G401.6 (cell line): ENCODE measurements around the gene FOSL2.

Source experiments
- FAIRE-seq: peaks from 2 replicates; lab custom pipeline; 2012; peaks lifted over from hg19 to GRCh38; lab: Jason Lieb, UNC

FOSL2 gene

DNA sequence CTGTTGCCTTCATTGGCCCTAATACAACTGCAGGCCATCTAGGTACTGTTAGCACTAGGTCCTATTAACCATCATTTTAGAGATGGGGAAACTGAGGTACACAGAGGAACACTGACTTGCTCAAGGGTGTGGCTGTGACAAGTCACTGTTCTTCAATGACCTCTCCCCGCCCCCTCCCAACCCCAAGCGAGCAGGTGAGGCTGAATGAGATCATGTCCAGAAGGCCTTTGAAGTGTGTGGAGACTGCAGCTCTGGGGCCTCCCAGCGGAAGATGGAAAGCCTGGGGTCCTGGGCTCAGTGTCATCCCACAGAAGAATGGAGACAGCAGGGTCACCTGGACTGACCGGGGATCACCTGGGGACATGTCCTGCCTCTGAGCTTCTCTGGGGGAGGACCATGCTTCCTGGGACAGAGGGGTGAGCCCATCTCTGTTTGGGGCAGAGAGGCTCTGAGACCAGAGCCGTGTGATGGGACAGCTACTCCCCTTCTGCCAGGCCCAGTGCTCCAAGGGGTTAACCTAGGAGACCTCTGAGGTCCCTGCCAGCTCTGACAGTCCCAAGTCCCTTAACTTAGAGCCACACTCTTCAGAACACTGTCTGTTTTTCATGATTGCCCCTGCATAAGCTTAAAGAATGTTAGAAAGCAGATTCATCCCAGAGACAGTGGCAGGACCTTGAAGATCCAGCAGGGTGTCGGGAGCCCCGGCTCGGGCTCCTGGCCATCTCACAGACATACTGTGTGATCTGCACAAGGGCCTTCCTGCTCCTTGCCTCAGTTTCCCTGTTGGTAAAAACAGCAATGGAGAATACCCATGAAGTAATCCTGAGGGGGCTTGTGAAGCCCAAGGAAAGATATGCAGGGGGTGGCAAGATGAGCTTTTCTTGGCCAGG lies 16.7 kb upstream of the FOSL2 start:
- FAIRE-seq: no peak

DNA sequence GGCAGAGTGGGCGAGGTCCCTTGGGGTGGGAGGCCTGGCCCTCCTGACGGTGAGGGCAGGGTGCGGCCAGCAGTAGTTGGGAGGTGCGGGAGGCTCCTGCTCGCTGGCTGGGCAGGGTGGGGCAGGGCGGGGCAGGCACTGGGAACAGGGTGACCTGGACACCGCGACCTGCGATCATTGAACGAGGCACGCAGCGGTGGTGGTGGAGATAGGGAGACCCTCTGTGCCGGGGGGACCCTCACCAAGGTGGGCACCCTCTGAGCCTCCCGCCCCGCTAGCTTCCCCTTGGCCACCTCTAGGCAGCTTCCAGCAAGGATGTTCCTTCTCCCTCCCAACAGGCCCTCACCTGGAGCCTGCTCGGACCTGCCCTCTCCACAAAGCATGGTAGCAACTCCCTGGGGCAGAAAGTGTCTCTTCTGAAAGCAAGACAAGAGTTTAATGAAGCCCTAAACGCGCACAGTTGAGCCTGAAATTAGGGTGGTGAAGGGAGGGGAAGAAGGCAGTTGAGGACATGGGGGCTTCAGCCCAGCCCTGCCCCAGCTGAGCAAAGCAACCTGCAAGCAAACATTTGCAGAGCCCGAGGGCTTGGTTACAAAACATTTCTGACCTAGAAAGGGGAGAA lies 15.4 kb upstream of the FOSL2 start:
- no peak for FAIRE-seq

DNA sequence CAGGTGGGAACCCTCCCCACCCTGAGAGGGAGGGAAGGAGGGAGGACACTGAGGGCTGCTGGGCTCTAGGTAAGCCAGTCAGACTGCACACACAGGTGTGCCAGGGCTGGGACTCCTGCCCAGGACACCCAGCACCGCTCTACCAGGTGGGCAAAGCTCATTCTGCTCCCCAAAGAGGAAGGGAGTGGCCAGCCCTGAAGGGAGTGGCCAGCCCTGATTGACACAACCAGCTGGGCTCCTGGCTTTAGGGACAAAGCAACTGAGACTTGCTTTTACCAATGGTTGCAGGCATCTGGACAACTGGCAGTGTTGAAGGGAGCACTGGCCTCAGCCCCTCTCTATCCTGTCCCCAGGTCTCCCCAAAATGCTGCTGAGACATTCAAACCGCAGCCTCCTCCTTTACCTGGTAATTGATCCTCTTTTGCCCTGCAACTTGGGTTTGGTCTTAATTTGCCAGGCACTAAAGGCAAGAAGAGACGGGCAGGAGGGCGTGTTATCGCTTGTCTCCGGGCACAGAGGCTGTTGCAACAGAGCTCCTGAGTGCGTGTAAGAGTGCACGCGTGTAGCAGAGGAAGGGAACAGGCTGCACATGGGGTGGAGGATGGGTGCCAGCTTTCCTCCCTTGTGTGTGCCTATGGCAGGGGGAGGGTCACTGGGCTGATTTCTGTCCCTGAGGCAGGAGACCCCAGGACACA lies 14.5 kb upstream of the FOSL2 start:
- no peak for FAIRE-seq

DNA sequence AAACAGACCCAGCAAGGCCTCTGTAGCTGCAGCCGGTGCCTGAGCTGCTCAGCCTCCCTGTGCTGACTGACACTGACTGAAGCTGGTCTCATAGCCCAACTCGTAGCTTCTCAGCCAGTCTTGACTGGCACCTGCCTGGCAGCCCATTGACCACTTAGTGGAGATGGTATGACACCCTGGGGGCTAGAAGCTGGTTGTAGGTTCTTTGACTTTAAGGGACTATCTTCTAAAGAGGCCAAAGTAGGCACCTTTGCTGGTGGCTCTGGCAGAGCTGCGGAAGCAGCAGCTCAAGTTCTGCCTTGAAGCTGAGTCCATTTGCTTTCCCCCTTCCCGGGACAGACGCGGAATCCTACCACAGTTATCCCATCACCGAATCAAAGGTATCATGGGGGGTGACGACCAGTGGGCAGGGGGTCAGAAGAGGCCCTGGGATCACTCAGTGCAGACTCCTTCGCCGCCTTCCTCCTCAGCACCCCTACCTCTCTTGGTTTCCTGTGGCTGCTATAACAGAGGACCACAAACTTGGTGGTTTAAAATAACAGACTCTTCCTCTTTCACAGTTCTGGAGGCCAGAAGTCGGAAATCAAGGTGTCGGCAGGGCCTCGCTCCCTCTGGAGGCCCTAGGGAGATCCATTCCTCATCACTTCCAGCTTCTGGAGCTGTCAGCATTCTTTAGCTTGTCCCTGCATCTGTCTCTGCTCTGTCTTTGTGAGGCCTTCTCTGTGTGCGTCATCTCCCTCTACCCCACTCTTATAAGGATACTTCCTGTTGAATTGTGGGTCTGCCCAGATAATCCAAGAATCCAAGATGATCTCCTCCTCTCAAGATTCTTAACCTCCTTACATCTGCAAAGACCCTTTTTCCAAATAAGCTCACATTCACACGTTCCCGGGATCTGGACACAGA lies 13.7 kb upstream of the FOSL2 start:
- no peak for FAIRE-seq

DNA sequence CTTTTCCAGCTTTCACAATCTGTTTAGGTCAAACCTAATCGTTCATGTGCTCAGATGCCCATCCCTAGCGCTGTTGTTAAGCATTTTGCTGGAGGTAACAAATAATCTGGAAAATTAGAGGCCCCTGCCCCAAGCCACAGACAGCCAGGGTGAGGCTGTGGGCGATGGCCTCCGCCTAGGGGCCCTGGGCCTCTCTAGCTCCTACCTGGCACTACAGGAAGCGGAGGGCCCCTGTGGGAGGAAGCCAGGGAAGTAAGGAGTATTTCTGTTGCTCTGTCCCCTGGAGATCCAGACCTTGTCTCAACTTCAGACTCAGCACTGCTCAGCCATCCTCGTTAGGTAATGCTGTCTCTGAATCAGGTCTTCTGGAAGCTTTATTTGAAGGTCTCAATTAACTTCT lies 12.4 kb upstream of the FOSL2 start:
- FAIRE-seq: no peak

DNA sequence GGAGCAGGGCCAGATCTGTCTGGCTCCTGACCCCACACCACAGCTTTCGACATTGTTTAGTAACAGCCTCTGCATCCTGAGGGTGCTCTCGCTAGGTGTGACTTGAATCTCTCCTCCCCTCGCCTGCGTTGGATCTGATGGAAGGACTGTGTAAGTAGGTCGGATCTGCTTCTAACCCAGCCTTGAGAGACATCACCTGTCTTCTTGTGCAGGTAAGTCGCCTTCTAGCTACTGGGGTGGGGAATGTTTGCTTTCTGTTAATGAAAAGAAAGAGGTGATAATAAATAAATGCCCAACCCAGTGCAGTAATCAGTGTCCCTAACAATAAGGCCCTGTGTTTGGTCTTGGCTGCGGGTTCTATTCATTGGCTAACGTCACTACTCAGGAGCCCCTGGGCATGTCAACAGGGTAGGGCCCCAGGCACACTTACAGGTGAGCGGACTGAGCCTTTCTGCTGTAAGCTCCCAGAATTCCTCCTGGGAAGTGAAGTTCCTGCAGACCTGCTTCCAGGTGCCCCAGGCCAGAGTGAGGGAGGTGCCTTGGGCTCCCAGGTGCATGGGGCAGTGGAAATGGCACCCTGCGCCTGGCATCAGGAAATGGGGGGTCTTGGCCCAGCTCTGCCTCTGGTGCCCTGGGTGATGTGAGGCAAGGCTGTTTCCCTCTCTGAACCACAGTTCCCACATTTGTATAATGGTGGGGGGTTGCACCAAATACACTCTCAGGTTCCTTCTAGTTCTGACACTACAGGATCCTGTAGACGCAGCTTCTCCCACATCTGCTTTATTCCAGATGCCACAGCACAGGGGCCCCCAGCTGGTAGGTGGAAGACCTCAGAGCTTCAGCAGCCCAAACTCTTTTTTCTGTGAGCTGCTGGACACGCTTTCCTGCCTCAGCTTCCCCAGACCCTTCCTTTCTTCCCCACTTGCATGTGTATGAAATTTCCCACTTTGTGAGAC lies 11.2 kb upstream of the FOSL2 start:
- FAIRE-seq: no peak

DNA sequence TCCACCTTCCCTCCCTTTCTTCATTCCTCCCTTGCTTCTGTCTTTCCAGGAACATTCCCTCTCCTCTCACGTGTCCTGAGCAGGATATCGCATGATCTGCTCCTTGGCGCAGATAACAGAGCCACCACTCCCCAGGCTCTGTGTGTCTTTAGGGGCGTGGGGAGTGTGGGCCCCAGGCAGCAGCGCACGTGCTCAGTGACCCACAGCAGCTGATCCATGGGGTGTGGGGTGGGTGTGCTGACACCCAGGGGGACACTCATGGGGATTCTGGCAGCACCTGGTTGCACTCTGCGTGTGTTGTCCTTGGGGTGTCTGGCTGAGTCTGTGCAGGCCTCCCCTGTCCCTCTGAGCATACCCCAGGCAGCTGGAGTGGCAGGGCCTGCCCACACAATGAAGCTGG lies 9.9 kb upstream of the FOSL2 start:
- FAIRE-seq: no peak

DNA sequence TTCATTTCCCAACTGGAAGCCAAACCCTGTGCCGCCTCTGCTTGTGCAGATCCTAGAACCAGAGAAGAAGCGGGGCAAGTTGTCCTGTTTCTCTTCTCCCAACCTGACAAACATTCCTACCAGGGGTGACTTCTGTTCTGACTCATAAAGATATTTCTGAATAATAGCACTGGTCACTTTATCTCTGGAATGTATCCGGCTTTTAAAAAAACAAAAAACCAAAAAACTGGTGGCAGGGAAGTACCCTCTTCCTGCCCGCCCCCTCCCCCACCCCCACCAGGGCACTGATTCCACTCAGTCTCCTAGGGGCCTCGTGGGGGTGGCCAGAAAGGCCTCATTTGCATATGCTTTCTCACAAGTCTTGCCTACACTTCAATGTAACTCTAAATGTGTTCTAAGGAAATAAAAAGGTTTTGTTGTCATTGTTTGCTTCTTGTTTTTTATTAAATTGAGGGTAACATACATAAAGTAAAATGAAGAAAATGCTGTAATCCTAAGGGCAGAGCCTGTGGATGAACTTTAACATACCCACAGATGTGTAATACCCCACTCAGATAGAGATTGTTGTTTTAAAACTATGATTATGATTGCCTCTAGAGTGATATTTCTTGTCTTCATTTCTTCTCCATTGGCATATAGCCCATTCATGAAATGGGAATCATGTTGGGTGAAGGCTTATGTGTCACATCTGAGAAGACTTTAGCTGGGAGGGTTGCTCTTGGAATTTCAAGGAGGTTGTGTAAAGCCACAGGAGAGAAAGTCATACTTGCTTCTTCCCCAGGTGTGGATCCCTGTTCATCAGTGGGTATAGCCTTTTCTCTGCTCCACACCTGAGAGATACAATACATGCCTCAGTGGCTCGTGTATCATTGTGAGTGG lies 5.3 kb upstream of the FOSL2 start:
- FAIRE-seq: no peak

DNA sequence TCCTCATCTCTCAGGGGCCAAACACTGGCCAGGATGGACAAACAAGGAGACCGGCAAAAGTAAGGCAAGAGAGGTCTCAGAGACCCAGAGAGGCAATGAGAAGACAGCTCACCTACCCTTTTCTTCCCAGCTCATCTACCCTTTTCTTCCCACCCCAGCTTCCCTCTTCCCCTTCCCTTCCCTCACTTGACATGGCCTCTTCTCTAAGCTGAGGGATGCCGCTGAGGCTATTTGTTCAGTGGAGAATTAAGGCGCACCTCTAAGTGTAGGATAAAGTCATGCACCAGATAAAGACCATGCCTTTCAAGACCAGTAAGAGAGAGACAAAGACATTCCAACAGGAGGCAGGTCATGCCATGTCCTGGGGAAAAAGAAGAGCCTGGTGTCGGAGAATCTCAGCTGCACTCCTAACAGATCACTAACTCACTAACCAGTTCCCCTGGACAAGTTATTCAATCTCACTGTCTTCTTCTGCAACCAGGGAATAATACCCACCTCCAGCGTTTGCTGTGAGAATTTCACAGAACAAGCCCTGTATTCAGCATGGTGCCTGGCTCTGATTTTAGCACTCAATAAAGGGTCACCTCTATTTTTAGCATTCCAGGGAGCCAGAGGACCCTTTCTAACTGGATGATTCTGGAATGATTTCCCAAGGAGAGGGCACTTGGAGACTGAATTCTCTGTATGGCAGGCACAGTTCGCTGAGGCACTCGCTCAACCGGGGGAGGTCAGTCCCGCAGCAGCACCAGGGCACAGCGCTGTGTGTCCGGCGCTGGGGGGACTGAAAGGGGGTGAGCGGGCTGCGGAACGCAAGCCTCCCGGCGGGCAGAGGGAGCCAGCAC lies 3.0 kb upstream of the FOSL2 start:
- FAIRE-seq: no peak

DNA sequence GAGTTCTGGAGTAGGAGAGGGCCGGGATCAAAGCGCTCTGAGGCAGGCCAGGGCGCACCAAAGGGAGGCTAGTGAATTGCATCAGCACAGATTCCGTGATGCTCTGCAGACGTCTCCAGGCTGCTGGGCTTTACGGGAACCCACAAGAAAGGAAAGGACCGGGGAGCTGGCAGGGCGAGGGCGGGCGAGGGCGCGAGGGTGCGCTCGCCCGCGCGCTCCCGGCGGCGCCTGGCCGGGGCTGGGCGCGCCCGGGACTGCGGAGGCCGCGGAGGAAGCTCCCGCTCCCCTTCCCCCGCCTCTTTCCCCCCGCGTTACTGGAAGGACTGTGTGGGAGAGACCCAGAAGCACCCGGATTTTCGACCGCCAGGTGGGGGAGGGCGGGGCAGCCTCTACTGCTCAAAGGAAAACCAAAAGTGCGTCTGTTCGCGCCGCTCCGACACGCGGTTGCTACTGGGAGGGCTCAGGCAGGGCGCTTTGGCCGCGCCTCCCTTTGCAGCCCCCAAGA lies 2.4 kb upstream of the FOSL2 start:
- no peak for FAIRE-seq

DNA sequence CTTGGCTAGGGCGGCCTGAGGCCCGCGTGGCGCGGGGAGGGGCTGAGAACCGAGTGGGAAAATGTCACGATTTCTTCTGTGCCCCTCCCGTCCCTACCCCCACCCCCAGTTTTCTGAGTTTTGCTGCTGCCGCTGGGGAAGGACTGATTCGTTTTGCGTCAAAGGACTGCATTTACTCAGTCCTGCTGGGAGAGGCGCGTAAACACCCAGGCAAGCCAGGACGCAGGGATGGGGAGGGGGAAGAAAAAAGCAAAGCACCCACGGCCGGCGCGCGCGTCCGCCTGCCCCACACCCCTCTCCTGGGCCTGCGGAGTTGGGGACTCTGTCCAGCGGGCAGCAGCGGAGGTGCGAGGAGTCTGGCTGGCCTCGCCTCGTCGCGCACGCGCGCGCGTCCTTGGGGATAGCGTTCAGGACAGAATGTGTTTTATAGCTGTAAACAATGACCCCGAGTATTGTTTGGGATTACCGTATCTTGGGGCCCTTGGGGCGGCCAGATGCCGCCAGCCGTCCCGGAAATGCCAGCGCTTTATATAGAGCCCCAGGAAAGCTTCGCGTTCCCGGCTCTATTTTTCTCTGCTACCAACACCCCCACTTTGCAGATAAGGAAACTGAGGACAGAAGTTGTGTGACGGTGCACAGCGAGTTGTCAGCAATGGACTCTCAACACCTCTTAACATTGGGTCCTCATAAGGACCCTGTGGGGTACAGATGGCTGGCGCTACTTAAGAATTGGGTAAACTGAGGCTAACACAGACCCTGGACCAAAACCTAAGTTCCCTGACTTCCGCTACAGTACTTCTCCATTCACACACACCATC lies 1.7 kb upstream of the FOSL2 start:
- FAIRE-seq: no peak

DNA sequence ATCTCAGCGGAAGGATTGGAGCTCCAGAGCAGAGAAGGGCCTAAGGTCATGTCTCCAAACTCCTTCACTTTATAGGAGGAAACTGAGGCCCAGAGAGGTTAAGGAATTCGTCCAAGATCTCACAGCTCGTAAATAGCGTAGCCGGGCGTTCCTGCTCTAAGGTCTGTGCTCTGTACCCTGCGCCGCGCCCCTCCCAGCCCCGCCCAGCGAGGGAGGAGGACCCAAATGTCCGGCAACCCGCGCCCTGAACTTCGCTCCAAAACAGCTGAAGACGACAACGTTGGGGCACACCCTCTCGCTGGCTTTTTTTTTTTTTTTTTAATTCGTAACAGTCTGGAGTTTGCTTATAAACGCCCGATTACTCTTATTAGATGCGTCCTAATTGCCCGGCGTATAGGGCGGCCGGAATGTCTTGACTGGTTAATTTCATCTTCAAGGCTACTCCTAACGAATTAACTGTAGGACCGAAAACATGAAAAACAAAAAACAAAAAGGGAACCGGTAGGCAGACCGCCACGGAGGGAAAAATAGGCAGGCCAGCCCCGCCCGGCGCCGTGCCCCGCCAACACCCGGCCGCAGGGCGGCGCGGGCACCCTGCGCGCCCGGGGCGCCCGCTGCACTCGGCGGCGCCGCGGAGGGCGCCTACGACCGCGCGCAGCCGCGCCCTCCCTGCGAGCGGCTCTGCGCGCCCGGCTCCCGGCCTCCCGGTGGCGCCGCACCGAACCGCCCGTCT lies 928 bp upstream of the FOSL2 start:
- FAIRE-seq: no peak

DNA sequence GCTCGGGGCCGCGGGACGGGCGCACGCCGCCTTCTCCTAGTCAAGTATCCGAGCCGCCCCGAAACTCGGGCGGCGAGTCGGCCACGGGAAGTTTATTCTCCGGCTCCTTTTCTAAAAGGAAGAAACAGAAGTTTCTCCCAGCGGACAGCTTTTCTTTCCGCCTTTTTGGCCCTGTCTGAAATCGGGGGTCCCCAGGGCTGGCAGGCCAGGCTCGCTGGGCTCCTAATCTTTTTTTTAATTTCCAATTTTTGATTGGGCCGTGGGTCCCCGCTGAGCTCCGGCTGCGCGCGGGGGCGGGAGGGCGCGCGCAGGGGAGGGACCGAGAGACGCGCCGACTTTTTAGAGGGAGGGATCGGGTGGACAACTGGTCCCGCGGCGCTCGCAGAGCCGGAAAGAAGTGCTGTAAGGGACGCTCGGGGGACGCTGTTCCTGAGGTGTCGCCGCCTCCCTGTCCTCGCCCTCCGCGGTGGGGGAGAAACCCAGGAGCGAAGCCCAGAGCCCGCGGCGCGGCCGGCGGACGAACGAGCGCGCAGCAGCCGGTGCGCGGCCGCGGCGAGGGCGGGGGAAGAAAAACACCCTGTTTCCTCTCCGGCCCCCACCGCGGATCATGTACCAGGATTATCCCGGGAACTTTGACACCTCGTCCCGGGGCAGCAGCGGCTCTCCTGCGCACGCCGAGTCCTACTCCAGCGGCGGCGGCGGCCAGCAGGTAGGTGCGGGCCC lies 617 bp downstream of the FOSL2 start:
- no peak for FAIRE-seq

DNA sequence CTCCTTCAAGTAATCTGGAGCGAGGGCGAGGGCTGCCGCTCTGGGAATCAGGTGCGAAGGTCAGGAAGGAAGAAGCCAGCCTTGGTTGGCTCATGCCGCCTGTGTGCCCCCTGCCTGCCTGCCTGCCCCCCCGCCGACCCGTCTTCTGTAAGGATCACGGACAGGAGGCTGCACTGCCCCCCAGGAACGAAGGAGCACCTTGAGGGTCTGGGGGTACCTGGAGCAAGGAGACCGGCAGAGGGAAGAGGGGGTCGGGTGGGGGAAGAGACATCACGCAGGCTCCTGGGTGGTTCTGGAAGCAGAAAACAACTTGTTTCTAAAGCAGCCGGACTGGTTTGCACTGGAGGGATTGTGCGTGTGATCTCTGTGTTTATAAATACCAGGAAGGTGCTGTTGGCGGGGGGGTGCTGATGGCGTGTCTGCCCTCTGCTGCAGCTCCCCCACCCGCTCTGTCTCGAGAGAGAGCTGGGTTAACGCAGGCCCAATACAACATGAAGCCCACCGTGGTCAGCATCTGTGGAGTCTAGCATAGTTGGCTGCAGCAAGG lies 1.7 kb downstream of the FOSL2 start:
- FAIRE-seq: no peak

DNA sequence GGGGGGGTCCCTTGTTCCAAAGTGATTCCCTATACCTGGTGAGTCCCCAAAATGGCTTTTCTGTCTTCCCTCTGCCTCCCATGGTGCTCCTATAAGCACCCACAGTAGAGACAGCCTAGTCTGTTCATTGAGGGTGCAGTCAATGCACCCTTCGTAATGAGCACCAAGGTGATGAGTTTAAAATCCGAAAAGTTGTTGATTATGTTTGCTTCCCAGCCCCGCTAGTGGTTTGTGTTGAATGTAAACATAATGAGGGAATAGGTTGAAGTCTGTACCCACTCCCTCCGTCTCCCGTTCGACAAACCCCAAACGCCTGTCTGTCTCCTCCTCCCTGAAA lies 2.3 kb downstream of the FOSL2 start:
- no peak for FAIRE-seq

DNA sequence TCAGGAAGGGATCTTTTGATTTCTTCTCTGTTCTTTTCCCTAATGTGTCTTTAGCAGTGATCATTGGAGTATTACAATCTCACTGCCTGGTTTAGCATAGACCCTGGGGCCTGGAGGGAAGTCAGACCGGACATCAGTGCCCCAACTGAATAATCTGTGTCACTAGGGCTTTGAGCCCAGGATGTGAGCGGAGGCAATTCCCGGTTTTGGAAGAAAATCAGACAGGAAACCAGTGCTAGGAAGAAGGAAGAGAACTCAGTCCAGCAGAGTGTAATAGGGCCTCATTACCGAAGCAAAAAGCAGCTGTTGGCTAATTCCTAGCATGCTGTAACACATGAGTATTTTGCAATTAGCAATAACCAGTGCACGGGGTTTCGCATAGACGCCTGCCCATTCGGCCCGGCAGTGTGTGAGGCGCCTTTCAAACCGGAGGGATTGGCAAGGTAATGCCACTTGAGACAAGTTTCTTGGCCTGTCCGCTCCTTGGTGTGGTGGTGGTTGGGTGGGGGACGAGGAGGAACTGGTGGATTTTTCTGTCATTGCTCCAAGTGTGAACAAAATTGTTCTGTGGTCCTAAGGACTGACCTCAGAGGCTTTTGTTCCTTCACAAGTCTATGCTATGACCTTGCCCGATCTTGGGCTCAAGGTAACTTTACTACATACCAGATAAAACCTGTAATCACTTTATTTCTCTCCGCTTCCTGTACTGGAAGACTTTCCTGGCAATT lies 2.8 kb downstream of the FOSL2 start:
- FAIRE-seq: no peak
